CD4-positive, alpha-beta T cell treated with Interferon alpha-2 for 1 hour (primary cell): ENCODE results near the gene ARHGAP26.

Experiments
- DNase-seq, 2 donors: peaks; one replicate each; pipeline ENCODE4 v3.0.0-alpha.2; 2020 to 2022

ARHGAP26 gene

DNA sequence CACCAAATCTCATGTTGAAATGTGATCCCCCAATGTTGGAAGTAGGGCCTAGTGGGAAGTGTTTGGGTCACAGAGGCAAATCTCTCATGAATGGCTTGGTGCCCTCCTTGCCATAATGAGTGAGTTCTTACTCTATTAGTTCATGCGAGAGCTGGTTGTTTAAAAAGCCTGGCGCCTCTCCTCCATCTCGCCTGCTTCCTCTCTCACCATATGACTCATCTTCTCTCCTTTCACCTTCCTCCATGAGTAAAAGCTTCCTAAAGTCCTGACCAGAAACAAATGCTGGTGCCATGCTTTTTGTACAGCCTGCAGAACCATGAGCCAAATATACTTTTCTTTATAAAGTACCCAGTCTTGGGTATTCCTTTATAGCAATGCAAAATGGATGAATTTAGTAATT is 20.9 kb upstream of the ARHGAP26 start:
- peak in 1 of 2 donors; percentile 15 for DNase-seq

DNA sequence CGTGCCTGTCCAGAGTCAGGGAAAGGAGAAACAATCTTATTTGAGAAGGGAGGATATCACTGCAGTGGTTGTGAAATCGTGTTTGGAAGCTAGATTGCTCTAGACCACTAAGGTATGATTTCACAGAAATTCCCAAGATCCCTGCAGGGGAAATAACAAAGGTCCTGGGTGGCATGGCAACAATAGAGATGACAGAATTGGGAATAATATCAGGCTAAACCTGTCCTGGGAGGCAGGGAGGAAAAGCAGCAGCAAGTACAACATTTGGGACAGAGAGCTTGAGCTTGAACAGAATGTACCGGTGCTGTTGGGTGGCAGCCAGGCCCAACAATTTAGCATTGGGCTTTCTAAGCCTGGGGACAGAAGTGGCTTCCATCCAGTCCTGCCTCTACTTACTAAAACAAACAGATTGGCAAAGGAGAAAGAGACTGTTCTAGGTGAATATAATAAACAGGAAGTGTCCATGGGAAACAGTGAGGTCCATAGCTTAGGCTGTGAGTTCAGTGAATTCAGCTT is 17.0 kb upstream of the ARHGAP26 start:
- DNase-seq, result no peak

DNA sequence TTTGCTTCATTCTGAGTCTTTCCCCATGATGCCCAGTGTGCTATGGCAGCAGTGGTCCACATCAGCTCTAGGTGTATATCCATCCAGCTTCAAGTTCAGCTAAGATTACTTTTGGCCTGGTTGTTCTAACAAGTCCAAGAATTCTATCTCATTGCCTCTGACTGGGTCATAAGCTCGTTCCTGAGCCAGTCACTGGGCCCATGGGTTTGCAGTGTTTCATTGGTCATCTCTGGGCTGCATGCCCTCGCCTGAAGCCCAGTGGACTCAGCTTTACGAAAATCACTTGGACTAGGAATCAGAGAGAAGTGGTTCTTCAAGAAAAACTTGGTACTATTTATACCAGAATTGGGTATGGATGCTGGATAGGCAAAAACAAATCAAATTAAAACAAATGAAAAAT is 16.1 kb upstream of the ARHGAP26 start:
- DNase-seq, result no peak

DNA sequence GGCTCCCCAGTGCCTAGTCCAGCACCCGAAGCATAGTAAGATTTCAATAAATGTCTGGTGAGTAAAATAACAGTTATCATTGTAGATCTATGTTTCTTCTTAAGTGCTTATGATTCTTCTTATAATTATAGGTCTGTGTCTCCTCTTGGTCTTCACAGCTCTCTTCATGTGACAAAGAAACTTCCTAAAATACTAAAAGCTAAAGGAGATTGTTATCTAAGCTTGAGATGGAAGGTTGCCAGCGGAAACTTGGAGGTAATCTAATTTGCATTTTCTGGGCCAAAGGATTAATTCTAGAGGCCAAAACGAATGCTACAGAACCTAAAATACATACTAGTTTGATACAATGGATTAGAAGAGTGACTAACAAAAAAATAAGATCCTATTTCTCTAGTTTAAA is 13.6 kb upstream of the ARHGAP26 start:
- no peak for DNase-seq

DNA sequence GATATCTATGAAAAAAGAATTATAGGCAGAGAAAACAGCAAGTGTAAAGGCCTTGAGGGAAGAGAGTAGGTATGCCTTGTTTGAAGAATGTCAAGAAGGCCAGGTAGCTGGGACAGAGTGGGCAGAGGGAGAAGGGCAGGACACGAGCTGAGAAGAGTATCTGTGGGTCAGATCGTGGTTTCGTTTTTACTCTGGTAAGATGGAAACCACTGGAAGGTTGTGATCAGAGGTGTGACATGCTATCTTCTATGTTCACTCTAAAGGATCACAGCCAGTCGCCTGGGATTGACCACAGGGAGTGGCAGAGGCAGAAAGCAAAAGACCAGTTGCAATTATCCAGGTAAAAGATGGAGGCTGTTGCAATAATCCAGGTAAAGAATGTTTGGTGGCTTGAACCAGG is 12.6 kb upstream of the ARHGAP26 start:
- DNase-seq, result no peak

DNA sequence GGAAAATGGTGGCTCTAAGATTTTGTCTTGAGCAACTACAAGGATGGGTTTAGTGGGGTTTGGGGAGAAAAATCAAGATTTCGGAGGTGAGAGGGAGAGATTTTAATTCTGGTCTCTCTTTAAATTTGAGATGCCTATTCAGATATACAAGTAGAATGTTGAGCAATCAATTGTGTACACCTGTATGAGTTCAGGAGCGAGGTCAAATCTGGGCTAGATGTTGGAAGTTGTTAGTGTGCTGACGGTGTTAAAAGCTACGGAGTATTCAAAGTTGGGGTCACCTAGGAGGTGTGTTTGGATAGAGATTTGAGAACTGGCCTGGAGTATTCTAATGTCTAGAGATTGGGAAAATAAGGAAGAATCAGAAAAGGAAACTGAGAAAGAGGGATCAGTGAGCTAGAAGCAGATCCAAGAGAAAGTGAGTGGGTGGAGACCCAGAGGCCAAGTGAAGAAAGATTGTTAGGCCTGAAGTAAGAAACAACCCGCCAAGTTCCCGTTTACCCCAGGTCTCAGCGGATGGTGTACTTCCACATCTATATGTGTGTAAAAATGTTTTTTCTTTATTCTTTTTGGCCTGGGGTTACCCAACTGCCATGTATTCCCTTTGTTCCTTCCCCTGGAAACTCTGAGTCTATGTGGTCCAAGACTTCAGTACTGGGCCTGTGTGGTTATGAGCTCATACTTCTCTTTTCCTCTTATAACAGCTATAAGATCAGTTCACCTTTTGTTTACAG is 11.9 kb upstream of the ARHGAP26 start:
- peak in 1 of 2 donors; percentile 8 for DNase-seq

DNA sequence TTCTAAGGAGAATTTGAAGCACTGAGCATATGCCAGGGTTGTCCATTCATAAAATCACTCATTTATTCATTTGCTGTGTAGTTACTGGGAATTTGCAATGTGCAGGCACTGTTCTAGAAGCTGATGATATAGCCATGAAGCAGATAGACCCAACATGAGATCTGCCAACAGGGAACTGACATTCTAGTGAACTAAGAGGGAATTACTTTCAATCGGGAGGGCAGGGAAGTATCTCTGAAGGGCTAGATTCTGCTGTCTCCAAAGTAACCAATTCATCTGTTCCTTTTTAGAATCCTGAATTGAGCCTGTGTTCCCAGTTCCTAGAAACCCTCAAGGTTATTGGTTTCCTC is 11.4 kb upstream of the ARHGAP26 start:
- DNase-seq, result no peak

DNA sequence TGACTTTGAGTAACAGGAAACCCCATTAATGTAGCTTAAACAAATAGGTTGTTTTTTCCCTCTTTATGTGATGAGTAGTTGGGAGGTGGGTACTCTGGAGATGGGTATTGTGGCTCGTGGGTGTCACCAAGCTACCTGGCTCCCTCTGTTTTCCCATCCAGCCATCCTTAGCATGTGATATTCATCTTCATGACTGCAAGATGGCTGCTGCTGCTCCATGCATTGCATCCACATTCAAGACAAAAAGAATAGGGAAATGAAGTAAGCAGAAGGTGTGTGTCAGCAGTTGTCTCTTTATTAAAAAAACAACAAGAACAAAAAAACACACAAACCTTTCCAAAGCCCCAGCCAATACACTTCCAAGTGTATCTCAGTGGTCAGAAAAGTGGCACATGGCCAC is 6.5 kb upstream of the ARHGAP26 start:
- no peak for DNase-seq

DNA sequence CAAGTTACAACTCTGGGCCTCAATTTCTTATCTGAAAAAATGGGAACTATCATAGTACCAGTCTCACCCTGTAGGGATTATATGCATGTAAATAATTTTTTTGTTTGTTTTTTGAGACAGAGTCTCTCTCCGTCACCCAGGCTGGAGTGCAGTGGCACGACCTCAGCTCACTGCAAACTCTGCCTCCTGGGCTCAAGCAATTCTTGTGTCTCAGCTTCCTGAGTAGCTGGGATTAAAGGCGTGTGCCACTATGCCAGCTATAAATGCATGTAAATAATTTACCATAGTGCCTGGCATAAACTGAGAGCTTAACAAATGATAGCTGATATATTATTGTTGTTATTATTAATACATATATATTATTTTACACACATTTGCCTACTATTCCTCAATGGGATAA is 3.0 kb upstream of the ARHGAP26 start:
- no peak for DNase-seq

DNA sequence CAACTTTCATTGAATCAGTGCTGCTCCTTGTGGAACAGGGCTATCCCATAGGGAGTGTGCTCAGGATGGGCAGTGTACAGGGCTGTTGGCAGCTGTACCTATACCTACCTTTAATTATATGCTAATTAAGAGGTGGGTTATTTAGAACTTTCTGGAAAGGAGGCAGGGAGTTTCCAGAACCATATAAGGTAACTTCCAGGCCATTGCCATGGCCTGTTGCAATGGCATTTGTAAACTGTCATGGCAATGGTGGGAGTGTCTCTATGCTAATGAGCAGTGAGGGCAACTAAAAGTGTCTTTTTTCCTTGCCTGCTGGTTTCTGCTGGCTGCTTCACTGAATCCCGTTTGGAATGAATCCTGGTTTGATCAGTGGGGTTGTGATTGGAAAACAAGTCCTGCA is 2.3 kb upstream of the ARHGAP26 start:
- DNase-seq, result no peak

DNA sequence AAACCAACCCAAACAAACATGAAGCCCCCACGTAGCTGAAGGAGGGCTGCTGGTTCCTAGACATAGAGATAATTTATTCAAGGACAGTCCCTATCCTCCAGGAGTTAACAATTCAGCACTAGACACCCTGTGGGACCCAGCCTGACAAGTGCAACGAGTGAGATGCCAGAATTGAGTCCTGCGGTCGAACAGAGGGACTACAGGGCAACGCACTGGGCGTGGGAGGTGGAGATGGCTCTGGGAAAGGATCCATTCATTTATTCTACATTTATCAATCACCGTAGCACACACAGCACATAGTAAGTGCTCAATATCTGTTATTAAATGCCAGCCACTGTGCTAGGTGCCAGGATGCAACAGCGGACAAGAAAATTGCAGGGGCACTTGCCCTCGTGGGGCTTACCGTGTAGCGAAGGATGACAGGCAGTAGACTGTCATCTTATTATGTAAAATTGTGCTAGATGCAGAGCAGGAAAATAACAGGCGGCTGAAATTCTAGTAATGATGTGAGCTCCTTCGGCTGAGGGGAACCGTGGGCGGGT is 855 bp upstream of the ARHGAP26 start:
- no peak for DNase-seq

DNA sequence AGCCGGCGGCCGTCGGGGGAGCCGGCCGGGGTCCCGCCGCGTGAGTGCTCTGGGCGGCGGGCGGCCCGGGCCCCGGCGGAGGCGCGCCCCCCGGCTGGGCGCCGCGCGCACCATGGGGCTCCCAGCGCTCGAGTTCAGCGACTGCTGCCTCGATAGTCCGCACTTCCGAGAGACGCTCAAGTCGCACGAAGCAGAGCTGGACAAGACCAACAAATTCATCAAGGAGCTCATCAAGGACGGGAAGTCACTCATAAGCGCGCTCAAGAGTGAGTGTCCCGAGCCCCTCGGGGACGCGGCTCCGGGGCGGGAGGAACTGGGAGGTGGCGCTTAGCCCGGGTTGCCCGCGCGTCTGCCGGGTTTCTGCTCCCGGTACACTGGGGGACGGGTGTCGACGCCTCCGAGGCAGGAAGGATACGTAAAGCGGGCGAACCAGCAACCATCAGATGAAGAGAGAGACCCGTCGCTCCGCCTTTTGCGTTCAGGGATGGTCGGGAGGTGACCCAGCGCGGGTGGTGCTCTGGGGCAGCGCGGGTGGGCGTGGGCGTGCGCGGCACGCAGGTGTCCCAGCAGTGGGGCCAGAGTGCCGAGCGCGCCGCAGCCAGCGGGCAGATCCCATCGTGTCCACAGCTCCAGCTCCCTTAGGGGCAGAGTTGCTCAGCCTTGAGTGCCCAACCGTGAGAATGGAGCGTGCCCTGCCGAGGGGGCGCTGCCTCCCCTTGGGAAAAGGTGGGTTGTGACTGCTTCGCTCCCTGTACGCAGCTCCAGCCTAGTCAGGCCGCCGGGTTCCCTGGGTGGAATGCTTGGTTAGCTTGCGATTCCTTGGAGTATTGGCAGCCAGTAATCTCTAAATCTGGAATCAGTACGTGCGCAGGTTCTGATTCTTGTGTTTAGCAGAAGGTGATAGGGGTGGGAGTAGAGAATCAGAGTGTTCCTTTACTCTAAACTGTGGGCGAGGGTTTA is 753 bp downstream of the ARHGAP26 start:
- DNase-seq, result peak; percentile 43 to 65

DNA sequence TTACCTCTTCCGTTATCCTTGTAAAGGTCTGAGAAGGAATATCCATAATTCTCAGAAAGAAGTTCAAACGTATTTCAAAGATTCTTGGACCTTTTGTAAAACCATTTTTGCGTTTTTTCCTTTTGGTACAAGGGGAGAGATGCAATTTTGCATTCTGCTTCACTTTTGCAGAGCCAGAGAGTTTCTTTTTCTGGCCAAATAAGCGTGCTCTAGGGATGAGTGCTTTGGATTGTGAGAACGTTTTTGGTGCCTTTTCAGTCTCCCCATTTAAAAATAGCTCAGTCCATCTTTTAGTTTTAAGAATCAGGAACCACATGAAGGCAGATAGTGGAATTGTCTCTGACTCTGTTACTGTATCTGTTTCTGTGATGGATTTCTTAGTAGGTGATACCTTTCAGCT is 1.5 kb downstream of the ARHGAP26 start:
- no peak for DNase-seq

DNA sequence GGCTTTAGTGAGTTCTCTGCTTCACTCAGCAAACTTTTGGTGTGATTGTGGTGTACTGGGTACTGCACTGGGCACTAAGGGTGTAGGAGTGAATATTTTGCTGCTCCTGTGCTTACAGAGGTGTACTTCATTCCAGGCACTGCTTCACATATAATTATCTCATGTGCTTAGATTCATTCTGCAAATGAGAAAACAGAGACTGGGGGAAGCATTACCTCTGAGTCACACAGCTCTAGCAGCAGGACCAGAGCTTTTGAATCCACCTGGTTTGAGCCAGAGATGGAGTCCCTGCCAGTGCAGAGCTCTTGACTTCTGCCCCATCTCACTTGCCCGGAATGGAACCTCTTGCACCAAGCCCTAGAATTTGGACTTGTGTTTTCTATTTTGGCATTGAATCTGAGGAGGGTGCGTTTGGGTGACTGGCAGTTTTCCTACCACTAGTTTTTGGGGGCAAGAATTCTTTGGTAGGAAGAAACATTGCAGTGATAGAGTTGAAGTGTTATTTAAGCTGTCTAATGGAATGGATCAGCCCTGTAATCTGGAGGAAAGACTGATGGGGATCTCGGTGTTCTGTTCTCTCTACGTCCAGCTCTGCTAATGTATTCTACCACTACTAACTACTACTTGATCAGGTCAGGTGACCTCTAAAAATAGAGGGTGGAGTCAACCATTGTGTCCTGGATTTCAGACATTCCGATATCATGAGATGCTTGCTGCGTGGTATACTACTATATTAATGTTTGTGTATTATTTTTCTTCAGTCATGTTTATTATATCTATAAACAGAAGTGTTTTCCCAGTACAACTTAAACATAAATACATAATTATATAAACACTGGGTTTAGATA is 2.5 kb downstream of the ARHGAP26 start:
- no peak for DNase-seq

DNA sequence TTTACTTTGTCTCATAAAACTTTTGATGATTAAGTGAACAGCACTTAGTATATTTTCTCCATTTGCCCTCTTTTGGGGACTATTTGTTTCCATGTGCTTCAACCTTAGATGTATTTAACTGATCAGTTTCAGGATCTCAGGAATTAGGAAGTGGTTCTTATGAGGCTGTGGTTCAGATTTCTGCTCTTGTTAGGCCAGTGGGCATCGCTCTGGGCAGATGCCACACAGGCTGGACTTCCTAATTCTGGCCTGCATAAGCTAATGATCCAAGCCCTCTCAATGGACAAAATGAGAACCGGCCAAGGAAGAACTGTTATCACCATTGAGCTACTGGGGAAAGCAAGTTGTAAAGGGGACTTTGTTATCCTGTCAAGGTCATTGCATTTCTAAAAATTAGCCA is 6.9 kb downstream of the ARHGAP26 start:
- DNase-seq, result no peak

DNA sequence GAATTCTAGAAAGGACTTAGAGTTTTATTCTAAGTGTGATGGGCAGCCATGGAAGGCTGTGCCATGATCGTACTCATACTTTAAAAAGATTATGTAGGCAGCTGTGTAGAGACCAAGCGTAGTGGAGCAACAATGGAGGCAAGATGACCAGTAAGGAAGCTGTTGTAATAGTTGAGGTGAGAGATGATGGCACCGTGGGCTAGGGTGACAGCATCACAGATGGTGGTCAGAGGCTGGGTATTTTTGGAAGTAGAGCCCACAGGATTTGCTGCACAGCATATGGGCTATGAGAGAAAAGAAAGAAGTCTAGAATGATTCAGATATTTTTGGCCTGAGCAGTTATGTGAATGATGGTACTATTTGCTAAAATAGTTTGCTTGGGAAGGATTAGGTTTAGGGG is 7.7 kb downstream of the ARHGAP26 start:
- DNase-seq, result no peak

DNA sequence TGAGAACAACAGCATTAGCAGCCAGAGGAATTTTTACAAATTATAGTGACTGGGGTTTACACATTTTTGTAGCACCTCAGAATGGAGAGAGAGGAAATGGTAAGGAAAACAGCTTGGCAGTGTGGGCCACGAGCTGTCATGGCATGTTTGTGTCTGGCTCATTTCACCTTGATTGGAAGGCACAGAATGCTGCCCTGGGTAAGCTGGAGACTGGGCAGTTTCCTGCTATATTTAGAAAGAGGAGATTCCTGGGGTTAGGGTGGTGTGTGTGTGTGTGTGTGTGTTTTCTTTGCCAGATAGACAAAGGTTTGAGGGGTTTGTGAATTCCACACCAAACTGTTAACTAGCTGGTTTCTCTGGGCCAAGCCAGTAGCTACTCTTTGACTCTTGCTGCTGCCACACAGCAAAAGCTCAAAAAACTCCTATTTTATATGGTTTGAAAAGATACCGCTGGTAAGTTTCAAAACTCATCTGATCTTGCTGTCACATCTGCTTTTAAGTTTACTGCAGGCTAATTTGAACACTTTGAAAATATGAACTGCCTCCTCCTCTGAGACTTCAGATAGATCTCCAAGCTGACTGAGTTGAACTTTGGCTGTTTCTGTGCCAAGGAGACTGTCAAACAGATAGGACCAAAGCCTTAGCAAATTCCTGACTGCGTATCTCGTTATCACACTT is 9.1 kb downstream of the ARHGAP26 start:
- no peak for DNase-seq

DNA sequence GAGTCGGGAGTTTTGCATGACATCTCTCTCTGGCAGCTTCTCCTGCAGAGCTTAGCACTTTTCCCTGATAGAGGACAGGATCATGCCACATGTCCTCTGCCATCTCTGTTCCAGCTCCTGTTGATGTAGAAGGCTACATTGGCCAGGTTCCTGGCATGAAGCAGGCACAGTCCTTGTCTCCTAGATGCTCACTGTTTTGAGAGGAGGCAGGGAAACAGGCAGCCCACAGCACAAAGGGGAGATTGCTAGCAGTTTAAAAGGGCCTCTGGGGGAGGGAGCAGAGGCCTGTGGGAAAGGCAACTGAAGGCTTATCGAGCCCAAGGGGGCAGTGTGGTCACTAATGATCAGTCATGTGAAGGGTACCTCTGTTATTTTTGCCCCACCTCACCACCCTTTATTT is 10.7 kb downstream of the ARHGAP26 start:
- no peak for DNase-seq

DNA sequence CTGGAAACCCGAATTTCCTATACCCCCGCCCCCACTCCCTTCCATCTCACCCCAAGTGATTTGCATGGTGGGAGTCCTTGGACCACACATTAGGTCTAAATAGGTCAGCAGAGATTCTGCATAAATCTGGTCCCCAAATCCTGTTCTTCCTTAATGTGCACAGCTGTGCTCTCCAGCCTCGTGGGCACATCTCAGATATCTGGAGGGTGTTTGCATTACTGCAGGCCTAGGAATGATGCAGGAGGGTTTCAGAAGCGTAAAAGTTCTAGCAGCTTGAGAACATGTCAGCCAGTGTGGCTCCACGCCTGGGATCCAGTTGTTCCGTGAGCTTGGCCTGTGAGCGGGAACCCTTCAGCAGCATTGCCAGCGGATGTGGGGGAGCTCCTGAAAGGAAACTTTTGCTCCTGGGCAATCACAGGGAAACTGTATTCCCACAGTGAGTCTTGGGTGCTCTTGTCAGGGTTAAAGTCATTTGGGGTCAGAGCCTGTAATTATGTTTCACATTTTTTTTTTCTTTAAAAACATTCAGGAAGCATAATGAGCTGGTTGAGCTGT is 12.9 kb downstream of the ARHGAP26 start:
- DNase-seq, result no peak

DNA sequence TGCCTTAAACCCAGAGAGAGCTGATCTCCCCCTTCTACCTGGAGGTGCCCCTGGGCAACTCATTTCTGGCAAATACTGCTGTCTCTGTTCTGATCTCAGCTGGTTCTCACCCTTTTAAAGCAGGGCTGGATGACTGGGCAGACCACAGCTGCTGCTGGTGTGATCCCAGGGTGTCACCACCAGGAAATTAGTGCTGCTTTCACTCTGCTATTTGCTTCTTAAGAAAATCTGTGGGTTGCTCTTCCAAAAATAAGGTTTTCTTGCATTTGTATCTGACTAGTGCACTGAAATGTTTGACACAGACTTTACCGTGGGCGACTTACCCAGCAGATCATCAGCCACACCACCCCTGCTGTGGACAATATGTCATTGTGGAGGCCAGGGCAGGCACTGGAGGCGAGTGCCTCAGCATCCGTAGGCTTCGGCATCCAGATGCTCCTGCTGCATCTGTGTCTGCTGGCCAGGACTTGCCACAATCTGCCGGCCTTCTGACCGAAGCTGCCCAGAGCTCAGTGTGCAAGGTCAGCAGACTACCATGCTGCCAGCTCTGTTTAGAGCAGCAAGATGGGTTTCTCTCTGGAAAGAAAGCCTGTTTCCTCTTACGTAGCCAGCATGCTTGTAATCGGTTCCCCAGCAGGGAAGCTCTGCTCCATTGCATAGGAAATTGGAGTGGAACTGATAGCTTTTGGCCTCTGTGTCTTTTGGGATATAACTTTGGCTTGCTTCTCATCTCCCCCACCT is 13.6 kb downstream of the ARHGAP26 start:
- DNase-seq, result peak; percentile 41 to 64

DNA sequence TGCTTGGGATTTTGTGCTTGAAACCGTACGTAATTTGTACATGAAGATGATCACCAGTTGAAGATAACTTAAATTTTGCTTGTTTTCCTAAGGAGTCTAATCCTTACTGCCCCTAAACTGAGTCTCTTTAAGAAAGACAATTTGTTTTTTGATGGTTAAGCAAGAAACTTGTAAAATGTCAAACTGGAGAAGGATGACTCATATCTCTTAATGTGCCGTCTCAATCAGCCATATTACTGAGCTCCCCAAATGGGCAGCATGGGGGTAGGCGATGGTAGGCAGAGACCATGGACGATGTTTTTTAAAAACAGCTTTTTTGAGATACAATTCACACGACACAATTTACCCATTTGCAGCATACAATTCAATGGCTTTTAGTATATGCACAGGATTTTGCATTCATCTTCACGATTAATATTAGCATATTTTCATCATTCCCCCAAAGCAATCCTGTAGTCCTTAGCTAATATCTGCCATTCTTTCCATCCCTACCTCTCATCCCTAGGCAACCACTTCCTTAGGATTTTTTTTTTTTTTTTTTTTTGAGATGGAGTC is 14.3 kb downstream of the ARHGAP26 start:
- no peak for DNase-seq
